Measurements from ENCODE around the gene FOXF1. TPM values are rescaled to one million over a fixed set of nuclear protein-coding genes. Genes with fewer than 3 reads are reported as not detected.

Gene FOXF1
- total RNA-seq, 1 experiment from 2014 or later: not detected

DNA sequence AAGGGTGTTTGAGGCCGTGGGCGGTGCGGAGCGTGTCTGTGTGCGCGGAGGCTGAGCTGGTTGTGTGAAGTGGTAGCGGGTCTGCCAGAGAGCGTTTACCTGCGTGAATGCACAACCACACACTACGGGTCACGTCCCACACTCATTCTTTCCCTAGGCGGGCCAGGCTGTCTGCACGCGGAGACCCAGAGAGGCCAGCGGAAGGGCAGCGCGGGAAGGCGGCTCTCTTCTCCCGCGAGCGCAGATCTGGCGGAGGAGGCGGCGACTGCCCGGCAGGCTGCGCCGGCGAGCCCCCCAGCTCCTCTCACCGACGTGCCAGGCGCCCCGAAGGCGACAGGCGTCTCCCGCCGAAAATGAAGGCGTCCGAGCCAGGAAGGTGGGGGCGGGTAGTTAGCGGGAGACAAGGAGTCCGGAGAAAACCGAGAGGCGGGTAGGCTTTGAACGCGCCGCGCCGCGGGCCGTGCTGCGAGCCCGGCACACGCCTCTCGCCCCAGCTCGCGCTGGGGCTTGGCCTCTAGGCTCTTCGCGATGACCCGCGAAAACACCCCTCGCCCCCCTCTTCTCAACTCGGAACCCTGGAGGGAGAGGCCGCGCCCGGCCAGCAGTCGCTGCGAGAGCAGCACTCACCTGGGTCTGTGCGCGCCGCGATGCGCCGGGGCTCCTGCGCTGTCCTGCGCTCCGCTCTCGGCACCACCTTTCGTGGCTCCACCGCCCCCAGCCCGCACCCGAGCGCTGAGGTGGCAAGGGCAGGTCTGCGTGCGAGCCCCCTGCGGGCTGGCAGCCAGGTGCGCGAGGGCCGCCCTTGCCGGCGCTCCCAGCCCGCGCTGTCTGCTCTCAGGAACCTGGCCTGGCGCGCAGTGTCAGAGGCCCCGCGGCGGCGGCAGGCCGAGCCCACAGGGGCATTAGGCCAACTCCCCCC lies 2.0 kb upstream of the FOXF1 start:
- CTCF ChIA-PET: interaction anchor here (0.6 to 1.3 kb wide), 4 partner anchors 9 to 460 kb away, joined by 3 to 4 read pairs (median 4); no protein-coding TSS in a partner anchor
- no peak for DNase-seq (ENCODE audit: low spot score)
- H3K9me3 Mint-ChIP-seq: no peaks in the 10 kb centered on the region
- peaks cover 48% of the 10 kb centered on the region for H3K4me1 Mint-ChIP-seq
- H3K27me3 Mint-ChIP-seq (ENCODE audit: low read depth): peaks cover 96% of the 10 kb centered on the region
- POLR2A ChIA-PET: no interaction called here
- peaks cover 2% of the 10 kb centered on the region; the same call in 1 of the 2 replicates for H3K36me3 Mint-ChIP-seq
- peak; percentile 8 for ATAC-seq
- H3K27ac Mint-ChIP-seq: no peak overlapping the region
- peak overlapping the region; percentile 66 for H3K4me3 Mint-ChIP-seq
- TF ChIP-seq, protein P1, sequence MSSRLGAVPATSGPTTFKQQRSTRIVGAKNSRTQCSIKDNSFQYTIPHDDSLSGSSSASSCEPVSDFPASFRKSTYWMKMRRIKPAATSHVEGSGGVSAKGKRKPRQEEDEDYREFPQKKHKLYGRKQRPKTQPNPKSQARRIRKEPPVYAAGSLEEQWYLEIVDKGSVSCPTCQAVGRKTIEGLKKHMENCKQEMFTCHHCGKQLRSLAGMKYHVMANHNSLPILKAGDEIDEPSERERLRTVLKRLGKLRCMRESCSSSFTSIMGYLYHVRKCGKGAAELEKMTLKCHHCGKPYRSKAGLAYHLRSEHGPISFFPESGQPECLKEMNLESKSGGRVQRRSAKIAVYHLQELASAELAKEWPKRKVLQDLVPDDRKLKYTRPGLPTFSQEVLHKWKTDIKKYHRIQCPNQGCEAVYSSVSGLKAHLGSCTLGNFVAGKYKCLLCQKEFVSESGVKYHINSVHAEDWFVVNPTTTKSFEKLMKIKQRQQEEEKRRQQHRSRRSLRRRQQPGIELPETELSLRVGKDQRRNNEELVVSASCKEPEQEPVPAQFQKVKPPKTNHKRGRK (CRISPR knock-in tag; IDR thresholded peaks at IDR 0.05; ENCODE audit: borderline replicate concordance): no peak
- TF ChIP-seq, protein P2, sequence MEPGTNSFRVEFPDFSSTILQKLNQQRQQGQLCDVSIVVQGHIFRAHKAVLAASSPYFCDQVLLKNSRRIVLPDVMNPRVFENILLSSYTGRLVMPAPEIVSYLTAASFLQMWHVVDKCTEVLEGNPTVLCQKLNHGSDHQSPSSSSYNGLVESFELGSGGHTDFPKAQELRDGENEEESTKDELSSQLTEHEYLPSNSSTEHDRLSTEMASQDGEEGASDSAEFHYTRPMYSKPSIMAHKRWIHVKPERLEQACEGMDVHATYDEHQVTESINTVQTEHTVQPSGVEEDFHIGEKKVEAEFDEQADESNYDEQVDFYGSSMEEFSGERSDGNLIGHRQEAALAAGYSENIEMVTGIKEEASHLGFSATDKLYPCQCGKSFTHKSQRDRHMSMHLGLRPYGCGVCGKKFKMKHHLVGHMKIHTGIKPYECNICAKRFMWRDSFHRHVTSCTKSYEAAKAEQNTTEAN (CRISPR knock-in tag; IDR thresholded peaks at IDR 0.05): 0 out of 2 replicates have a peak, but pooled peaks have one; percentile 57
- TF ChIP-seq FOXP1 (CRISPR knock-in tag; IDR thresholded peaks at IDR 0.05; ENCODE audit: borderline replicate concordance): 0 out of 2 replicates have a peak, but pooled peaks have one; percentile 24
- TF ChIP-seq, protein P3, sequence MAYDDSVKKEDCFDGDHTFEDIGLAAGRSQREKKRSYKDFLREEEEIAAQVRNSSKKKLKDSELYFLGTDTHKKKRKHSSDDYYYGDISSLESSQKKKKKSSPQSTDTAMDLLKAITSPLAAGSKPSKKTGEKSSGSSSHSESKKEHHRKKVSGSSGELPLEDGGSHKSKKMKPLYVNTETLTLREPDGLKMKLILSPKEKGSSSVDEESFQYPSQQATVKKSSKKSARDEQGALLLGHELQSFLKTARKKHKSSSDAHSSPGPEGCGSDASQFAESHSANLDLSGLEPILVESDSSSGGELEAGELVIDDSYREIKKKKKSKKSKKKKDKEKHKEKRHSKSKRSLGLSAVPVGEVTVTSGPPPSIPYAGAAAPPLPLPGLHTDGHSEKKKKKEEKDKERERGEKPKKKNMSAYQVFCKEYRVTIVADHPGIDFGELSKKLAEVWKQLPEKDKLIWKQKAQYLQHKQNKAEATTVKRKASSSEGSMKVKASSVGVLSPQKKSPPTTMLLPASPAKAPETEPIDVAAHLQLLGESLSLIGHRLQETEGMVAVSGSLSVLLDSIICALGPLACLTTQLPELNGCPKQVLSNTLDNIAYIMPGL (CRISPR knock-in tag; IDR thresholded peaks at IDR 0.05): peak; percentile 33; the same call in 1 of the 2 replicates
- TF ChIP-seq MXD4 (CRISPR knock-in tag; IDR thresholded peaks at IDR 0.05; ENCODE audit: borderline replicate concordance): no peak
- 0 out of 2 replicates have a peak, but pooled peaks have one; percentile 17 for TF ChIP-seq NFYB (CRISPR knock-in tag; conservative IDR thresholded peaks at IDR 0.05; ENCODE audit: low read depth)
- peak; percentile 37; the same call in 1 of the 2 replicates for TF ChIP-seq NFE2L1 (CRISPR knock-in tag; IDR thresholded peaks at IDR 0.05)
- TF ChIP-seq, protein P4, sequence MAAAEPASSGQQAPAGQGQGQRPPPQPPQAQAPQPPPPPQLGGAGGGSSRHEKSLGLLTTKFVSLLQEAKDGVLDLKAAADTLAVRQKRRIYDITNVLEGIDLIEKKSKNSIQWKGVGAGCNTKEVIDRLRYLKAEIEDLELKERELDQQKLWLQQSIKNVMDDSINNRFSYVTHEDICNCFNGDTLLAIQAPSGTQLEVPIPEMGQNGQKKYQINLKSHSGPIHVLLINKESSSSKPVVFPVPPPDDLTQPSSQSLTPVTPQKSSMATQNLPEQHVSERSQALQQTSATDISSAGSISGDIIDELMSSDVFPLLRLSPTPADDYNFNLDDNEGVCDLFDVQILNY (CRISPR knock-in tag; IDR thresholded peaks at IDR 0.05): peak; percentile 45; the same call in 1 of the 2 replicates

DNA sequence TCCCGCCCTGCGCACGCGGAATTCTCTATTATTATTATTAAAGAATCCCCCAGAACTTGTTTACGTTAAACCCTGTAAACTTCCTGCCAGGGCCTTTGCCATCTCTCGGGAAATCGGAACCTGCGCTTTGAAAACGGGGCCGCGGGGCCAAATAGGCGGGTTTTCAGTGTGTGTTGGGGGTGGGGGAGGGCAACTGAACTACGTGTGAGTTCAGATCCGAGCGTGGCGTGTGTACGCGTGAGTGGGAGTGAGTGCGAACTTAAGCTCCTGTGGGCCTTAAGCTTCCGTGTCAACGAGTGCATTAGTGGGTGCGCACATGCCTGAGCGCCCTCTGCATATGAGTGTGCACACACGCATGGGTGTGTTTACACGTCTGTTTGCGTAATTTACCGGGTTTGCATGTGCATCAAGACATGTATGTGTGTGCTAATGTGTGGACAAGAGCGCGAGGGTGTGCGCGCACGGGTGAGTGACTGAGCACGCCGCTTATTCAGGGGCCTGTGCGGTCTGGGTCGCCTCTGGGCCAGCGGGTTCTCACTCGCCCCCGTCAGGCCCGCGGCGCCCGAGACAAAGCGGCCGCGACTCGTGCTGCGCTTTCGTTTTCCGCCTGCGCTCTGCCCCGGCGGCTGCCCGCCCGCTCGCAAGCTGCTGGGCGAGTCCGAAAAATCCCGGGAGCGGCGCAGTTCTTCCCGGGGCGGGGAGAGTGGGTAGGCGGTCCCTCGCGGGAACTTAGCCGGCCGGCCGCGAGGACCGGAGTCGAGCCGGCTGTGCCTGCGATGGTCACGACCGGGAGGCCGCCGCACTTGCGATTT lies 1.2 kb upstream of the FOXF1 start:
- DNase-seq (ENCODE audit: low spot score): no peak
- no peak overlapping the region for H3K27ac Mint-ChIP-seq
- H3K4me3 Mint-ChIP-seq: peak overlapping the region; percentile 66
- ChIA-PET POLR2A (no interaction called here), CTCF (no interaction called here)
- H3K27me3 Mint-ChIP-seq (ENCODE audit: low read depth): peaks cover 96% of the 10 kb centered on the region
- H3K36me3 Mint-ChIP-seq: peaks cover 2% of the 10 kb centered on the region; the same call in 1 of the 2 replicates
- no peaks in the 10 kb centered on the region for H3K9me3 Mint-ChIP-seq
- peaks cover 52% of the 10 kb centered on the region for H3K4me1 Mint-ChIP-seq
- ATAC-seq: no peak
- TF ChIP-seq ZNF317 (CRISPR knock-in tag; IDR thresholded peaks at IDR 0.05; ENCODE audit: borderline replicate concordance, low read depth) (no peak), SMAD3 (CRISPR knock-in tag; IDR thresholded peaks at IDR 0.05; ENCODE audit: borderline replicate concordance) (no peak), NR2C2 (CRISPR knock-in tag; IDR thresholded peaks at IDR 0.05) (no peak)
- TF ChIP-seq, protein P5, sequence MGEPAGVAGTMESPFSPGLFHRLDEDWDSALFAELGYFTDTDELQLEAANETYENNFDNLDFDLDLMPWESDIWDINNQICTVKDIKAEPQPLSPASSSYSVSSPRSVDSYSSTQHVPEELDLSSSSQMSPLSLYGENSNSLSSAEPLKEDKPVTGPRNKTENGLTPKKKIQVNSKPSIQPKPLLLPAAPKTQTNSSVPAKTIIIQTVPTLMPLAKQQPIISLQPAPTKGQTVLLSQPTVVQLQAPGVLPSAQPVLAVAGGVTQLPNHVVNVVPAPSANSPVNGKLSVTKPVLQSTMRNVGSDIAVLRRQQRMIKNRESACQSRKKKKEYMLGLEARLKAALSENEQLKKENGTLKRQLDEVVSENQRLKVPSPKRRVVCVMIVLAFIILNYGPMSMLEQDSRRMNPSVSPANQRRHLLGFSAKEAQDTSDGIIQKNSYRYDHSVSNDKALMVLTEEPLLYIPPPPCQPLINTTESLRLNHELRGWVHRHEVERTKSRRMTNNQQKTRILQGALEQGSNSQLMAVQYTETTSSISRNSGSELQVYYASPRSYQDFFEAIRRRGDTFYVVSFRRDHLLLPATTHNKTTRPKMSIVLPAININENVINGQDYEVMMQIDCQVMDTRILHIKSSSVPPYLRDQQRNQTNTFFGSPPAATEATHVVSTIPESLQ (CRISPR knock-in tag; IDR thresholded peaks at IDR 0.05): no peak
- TF ChIP-seq, protein P6, sequence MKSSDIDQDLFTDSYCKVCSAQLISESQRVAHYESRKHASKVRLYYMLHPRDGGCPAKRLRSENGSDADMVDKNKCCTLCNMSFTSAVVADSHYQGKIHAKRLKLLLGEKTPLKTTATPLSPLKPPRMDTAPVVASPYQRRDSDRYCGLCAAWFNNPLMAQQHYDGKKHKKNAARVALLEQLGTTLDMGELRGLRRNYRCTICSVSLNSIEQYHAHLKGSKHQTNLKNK (CRISPR knock-in tag; IDR thresholded peaks at IDR 0.05): no peak
- TF ChIP-seq, protein P4 (CRISPR knock-in tag; IDR thresholded peaks at IDR 0.05): no peak
- TF ChIP-seq, protein P1 (CRISPR knock-in tag; IDR thresholded peaks at IDR 0.05; ENCODE audit: borderline replicate concordance): no peak
- TF ChIP-seq, protein P7, sequence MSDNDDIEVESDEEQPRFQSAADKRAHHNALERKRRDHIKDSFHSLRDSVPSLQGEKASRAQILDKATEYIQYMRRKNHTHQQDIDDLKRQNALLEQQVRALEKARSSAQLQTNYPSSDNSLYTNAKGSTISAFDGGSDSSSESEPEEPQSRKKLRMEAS (CRISPR knock-in tag; IDR thresholded peaks at IDR 0.05): no peak

Measured in WTC11 (cell line).